Keratinocyte (primary cell): ENCODE measurements around the gene HMGA1. TPM values are rescaled to one million over a fixed set of nuclear protein-coding genes. Genes with fewer than 3 reads are reported as not detected.

ENCODE experiments used
- DNase-seq: peaks from one replicate; pipeline ENCODE4 v3.0.0-alpha.2; 2011; ENCODE audit warnings: low read depth, missing footprints, low spot score
- FAIRE-seq: peaks from 2 replicates; lab custom pipeline; 2011; peaks lifted over from hg19 to GRCh38; lab: Jason Lieb, UNC
- H2AFZ ChIP-seq: 2 replicates; pipeline ENCODE4 v1.6.0; 2012; ENCODE audit warnings: low read length, control low read depth, inconsistent platforms; ENCODE audit not compliant: control insufficient read depth
- H3K27ac ChIP-seq: 2 replicates; pipeline ENCODE4 v1.5.1; 2011; ENCODE audit warnings: low read length; ENCODE audit not compliant: control insufficient read depth, insufficient read depth
- H3K27me3 ChIP-seq: 3 replicates; pipeline ENCODE4 v1.6.0; 2011; ENCODE audit warnings: low read length; ENCODE audit not compliant: control insufficient read depth, insufficient read depth; ENCODE audit errors: extremely low read depth
- H3K36me3 ChIP-seq, 2 experiments: 2 replicates in 1 of 2; 3 replicates in 1 of 2; pipeline ENCODE4 v1.5.1; 2011; ENCODE audit warnings: low read length in 2 of 2, mild to moderate bottlenecking in 1 of 2; ENCODE audit not compliant: control insufficient read depth in 2 of 2, insufficient read depth in 2 of 2; ENCODE audit errors: extremely low read depth in 1 of 2
- H3K4me1 ChIP-seq: 3 replicates; pipeline ENCODE4 v1.5.1; 2011; ENCODE audit warnings: low read length; ENCODE audit not compliant: control insufficient read depth, insufficient read depth; ENCODE audit errors: extremely low read depth
- H3K4me2 ChIP-seq: 3 replicates; pipeline ENCODE4 v1.6.0; 2011; ENCODE audit warnings: low read depth, low read length; ENCODE audit not compliant: control insufficient read depth, insufficient read depth; ENCODE audit errors: extremely low read depth
- H3K4me3 ChIP-seq, 3 experiments: fragments of 200-600 bp in 1 of 3; sonication (generic) in 1 of 3; 2 replicates in 2 of 3; 3 replicates in 1 of 3; pipeline ENCODE4 v1.5.1; 2011 to 2016; ENCODE audit warnings: low read length in 3 of 3, mild to moderate bottlenecking in 3 of 3, control low read depth in 2 of 3, inconsistent platforms in 1 of 3, low read depth in 1 of 3, mixed read lengths in 1 of 3, mixed run types in 1 of 3, moderate library complexity in 1 of 3; ENCODE audit not compliant: control insufficient read depth in 2 of 3, insufficient read depth in 2 of 3; ENCODE audit errors: extremely low read depth in 1 of 3
- H3K79me2 ChIP-seq: 2 replicates; pipeline ENCODE4 v1.6.0; 2012; ENCODE audit warnings: low read length; ENCODE audit not compliant: control insufficient read depth, insufficient read depth
- H3K9ac ChIP-seq: 3 replicates; pipeline ENCODE4 v1.6.0; 2011; ENCODE audit warnings: low read length; ENCODE audit not compliant: control insufficient read depth, insufficient read depth; ENCODE audit errors: extremely low read depth
- H3K9me1 ChIP-seq: 3 replicates; pipeline ENCODE4 v1.6.0; 2011; ENCODE audit warnings: low read length; ENCODE audit not compliant: control insufficient read depth, insufficient read depth; ENCODE audit errors: extremely low read depth
- H3K9me3 ChIP-seq: 2 replicates; pipeline ENCODE4 v1.5.1; 2012; ENCODE audit warnings: low read depth, low read length; ENCODE audit not compliant: control insufficient read depth
- H4K20me1 ChIP-seq: 3 replicates; pipeline ENCODE4 v1.6.0; 2011; ENCODE audit warnings: low read length; ENCODE audit not compliant: control insufficient read depth, insufficient read depth; ENCODE audit errors: extremely low read depth
- EZH2 ChIP-seq: IDR thresholded peaks from one replicate; pipeline ENCODE4 v1.6.1; 2012; ENCODE audit warnings: inconsistent platforms, mild to moderate bottlenecking, low read length, moderate library complexity
- dilution Hi-C: fragments of 300-500 bp; cut with MboI; formaldehyde crosslinking; loops from one replicate; pipeline ENCODE4 v1.7.0; 2020; ENCODE audit warnings: low sequenced_read_pairs; ENCODE audit not compliant: extremely low pct_ligation_motif_present
- polyA plus RNA-seq, 5 experiments: library from polyadenylated mRNA; depleted of rRNA in 3 of 5; stranded (reverse) in 3 of 5; stranded (forward) in 1 of 5; unstranded in 1 of 5; fragments of >200 nt; gene quantifications; 1 replicate in 1 of 5; 2 replicates in 3 of 5; 3 replicates in 1 of 5; pipeline versions ENCODE4 v1.2.1 to v1.2.3, GENCODE V29; 2011 to 2012; ENCODE audit warnings: missing spikeins in 2 of 5, low read depth in 1 of 5, low replicate concordance in 1 of 5
- TF ChIP-seq, protein P1 (sequence below), 3 experiments: IDR thresholded peaks in 1 of 3; conservative IDR thresholded peaks in 1 of 3; optimal IDR thresholded peaks in 1 of 3; 2 replicates in 2 of 3; 3 replicates in 1 of 3; pipeline versions ENCODE3 to v1.5.1; 2011; ENCODE audit warnings: low read length in 3 of 3, mild to moderate bottlenecking in 3 of 3, moderate library complexity in 2 of 3, control low read depth in 1 of 3, inconsistent platforms in 1 of 3; ENCODE audit not compliant: insufficient read depth in 2 of 3; ENCODE audit errors: extremely low read depth in 1 of 3

Gene HMGA1
- polyA plus RNA-seq, 1 donor (not counting 4 experiments of a cell fraction or from before 2014, with no cell fraction given) = 160 TPM

DNA sequence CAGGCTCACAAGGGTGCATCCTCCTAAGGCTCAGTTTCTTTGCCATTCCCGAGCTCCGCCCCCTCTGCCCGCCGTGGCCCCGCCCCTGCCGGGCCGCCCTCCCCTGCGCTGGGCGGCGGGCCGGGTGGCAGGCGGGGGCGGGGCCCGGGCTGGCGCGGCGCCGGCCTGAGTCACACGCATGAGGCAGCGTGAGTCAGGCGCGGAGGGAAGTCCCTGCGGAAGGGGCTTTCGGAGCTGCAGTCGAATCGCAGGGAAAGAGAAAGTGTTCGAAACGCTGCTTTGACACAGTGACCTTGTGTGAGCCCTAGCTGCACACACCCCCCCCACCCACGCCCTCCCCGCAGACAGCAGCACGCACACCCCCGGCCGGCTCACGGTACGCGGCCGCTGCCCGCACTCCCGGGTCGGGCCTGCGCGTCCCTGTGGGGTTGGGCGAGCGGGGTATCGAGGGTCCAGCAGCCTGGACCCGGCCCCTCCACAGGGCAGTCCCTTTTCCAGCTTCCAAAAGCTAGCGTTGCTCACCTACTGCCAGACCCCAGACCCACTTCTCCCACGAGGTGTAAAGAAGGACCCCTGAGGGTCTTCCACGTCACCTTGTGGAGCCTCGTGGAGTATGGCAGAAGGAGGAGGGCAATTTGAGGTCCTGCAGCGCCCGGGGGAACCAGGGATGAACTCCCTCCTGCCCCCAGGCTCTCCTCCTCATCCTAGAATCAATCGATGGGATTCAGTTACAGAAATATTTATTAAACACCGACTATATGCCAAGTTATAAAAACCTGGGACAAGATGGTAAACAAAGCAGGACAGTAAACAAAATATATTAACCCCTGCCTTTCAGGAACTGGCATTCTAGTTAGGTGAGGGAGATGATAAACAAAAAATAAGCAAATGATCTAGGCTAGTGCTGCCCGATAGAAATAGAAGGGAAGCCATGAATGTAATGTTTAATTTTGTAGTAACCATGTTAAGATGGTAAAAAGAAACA lies 12.4 kb upstream of the HMGA1 start:
- Histone ChIP-seq H3K79me2 (no peaks in the 10 kb centered on the region), H3K27ac (peak overlapping the region; percentile 93), H3K9ac (peak overlapping the region; percentile 85), H3K9me1 (no peaks in the 10 kb centered on the region), H3K27me3 (no peaks in the 10 kb centered on the region), H2AFZ (peak overlapping the region; percentile 98), H3K4me2 (peak overlapping the region; percentile 94), H3K36me3 (no peaks in the 10 kb centered on the region), H4K20me1 (no peaks in the 10 kb centered on the region), H3K4me3 (peak overlapping the region; percentile 42 to 71 (median 53)), H3K4me1 (peaks cover 45% of the 10 kb centered on the region), H3K9me3 (no peaks in the 10 kb centered on the region)
- DNase-seq (peak; percentile 76), FAIRE-seq (no peak)
- dilution Hi-C loops = no loop called here
- no peak for TF ChIP-seq EZH2
- TF ChIP-seq, protein P1, sequence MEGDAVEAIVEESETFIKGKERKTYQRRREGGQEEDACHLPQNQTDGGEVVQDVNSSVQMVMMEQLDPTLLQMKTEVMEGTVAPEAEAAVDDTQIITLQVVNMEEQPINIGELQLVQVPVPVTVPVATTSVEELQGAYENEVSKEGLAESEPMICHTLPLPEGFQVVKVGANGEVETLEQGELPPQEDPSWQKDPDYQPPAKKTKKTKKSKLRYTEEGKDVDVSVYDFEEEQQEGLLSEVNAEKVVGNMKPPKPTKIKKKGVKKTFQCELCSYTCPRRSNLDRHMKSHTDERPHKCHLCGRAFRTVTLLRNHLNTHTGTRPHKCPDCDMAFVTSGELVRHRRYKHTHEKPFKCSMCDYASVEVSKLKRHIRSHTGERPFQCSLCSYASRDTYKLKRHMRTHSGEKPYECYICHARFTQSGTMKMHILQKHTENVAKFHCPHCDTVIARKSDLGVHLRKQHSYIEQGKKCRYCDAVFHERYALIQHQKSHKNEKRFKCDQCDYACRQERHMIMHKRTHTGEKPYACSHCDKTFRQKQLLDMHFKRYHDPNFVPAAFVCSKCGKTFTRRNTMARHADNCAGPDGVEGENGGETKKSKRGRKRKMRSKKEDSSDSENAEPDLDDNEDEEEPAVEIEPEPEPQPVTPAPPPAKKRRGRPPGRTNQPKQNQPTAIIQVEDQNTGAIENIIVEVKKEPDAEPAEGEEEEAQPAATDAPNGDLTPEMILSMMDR (optimal IDR thresholded peaks at IDR 0.05 in 1 of 3, IDR thresholded peaks at IDR 0.05 in 1 of 3, conservative IDR thresholded peaks at IDR 0.05 in 1 of 3; ENCODE audit: extremely low read depth in 1 of 3, insufficient read depth in 2 of 3, low read length in 3 of 3) = no peak

DNA sequence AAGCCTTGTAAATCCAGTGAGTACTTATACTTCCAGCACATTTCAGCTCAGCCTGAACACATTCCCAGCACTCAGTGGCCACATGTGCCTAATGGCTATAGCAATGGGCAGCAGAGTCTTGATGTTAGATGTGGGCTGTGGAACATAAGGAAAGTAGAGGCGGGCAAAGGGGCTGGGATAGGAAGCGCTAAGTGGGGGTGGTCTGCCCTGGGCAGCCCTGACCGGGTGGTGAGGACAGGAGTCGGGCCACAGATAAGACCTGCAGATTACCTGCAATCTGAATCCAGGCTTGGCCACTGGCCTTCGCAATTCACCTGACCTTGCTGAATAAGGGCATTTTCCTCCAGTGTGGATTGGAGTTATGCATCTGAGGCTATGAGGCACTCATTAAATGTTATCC lies 11.1 kb upstream of the HMGA1 start:
- Histone ChIP-seq H3K9ac (no peak overlapping the region), H2AFZ (no peak overlapping the region), H3K27me3 (no peaks in the 10 kb centered on the region), H3K79me2 (no peaks in the 10 kb centered on the region), H3K4me3 (no peak overlapping the region), H4K20me1 (no peaks in the 10 kb centered on the region), H3K27ac (no peak overlapping the region), H3K4me1 (peaks cover 49% of the 10 kb centered on the region), H3K36me3 (no peaks in the 10 kb centered on the region), H3K9me3 (no peaks in the 10 kb centered on the region), H3K9me1 (no peaks in the 10 kb centered on the region), H3K4me2 (no peak overlapping the region)
- TF ChIP-seq, protein P1 (optimal IDR thresholded peaks at IDR 0.05 in 1 of 3, IDR thresholded peaks at IDR 0.05 in 1 of 3, conservative IDR thresholded peaks at IDR 0.05 in 1 of 3; ENCODE audit: extremely low read depth in 1 of 3, insufficient read depth in 2 of 3, low read length in 3 of 3) = no peak
- TF ChIP-seq EZH2 = no peak
- DNase-seq (no peak), FAIRE-seq (no peak)
- dilution Hi-C loops = no loop called here
